Sigmoid colon (tissue), 4 donors: Measurements from ENCODE around the gene TTBK2.

ENCODE experiments used
- CTCF ChIP-seq, 4 experiments: fragments of 450-650 bp in 3 of 4; fragments of 200-600 bp in 1 of 4; IDR thresholded peaks; one replicate each; pipeline ENCODE4 v1.5.1; 2016 to 2019; ENCODE audit warnings: antibody characterized with exemption in 4 of 4, mild to moderate bottlenecking in 3 of 4, moderate library complexity in 2 of 4
- EP300 ChIP-seq, 4 donors: sonication (generic); formaldehyde crosslinking; IDR thresholded peaks; one replicate each; pipeline ENCODE4 v1.6.1; 2017; ENCODE audit warnings: antibody characterized with exemption in 4 of 4
- POLR2A ChIP-seq, 2 donors: fragments of 450-650 bp; IDR thresholded peaks; one replicate each; pipeline ENCODE4 v1.6.1; 2016; ENCODE audit warnings: antibody characterized with exemption in 2 of 2, mild to moderate bottlenecking in 2 of 2, moderate library complexity in 2 of 2
- POLR2AphosphoS5 ChIP-seq, 4 donors: sonication (generic); formaldehyde crosslinking; IDR thresholded peaks; one replicate each; pipeline ENCODE4 v1.6.1; 2017; ENCODE audit warnings: antibody characterized with exemption in 4 of 4

- TF ChIP-seq POLR2A (IDR thresholded peaks at IDR 0.05) (no peak), CTCF (IDR thresholded peaks at IDR 0.05) (no peak), EP300 (IDR thresholded peaks at IDR 0.05) (no peak), POLR2AphosphoS5 (IDR thresholded peaks at IDR 0.05) (no peak)
Measured at GRCh38 chr15:42880121-42880520, 40.5 kb downstream of the TTBK2 start.
